HEK293 (cell line): ENCODE results near the gene HEMK1.

Experiments used
- ATF2 ChIP-seq: fragments of 450-650 bp; formaldehyde crosslinking; IDR thresholded peaks from 2 replicates; pipeline ENCODE4 v1.5.1; 2016; ENCODE audit warnings: missing biosample characterization, missing genetic modification characterization, low read depth
- CTCF ChIP-seq: fragments of 450-650 bp; formaldehyde crosslinking; IDR thresholded peaks from 2 replicates; pipeline ENCODE4 v1.5.1; 2016; ENCODE audit warnings: missing biosample characterization, missing genetic modification characterization
- INSM2 ChIP-seq: fragments of 450-650 bp; formaldehyde crosslinking; IDR thresholded peaks from 2 replicates; pipeline ENCODE4 v1.5.1; 2016; ENCODE audit warnings: missing biosample characterization, missing genetic modification characterization
- OSR2 ChIP-seq: fragments of 450-650 bp; formaldehyde crosslinking; IDR thresholded peaks from 2 replicates; pipeline ENCODE4 v1.5.1; 2016; ENCODE audit warnings: missing biosample characterization, missing genetic modification characterization
- SCRT2 ChIP-seq: fragments of 450-650 bp; formaldehyde crosslinking; IDR thresholded peaks from 2 replicates; pipeline ENCODE4 v1.5.1; 2016; ENCODE audit warnings: missing biosample characterization, missing genetic modification characterization
- TCF7L2 ChIP-seq: IDR thresholded peaks from 2 replicates; pipeline ENCODE4 v1.6.1; 2011; ENCODE audit warnings: low read depth, mild to moderate bottlenecking, inconsistent platforms, low read length, moderate library complexity, borderline replicate concordance
- TSHZ1 ChIP-seq: fragments of 450-650 bp; formaldehyde crosslinking; IDR thresholded peaks from 2 replicates; pipeline ENCODE4 v1.5.1; 2016; ENCODE audit warnings: missing biosample characterization, missing genetic modification characterization, borderline replicate concordance
- ZBTB20 ChIP-seq: fragments of 450-650 bp; formaldehyde crosslinking; IDR thresholded peaks from 2 replicates; pipeline ENCODE4 v1.5.1; 2016; ENCODE audit warnings: missing biosample characterization, missing genetic modification characterization
- ZBTB21 ChIP-seq: fragments of 450-650 bp; formaldehyde crosslinking; IDR thresholded peaks from 2 replicates; pipeline ENCODE4 v1.5.1; 2017; ENCODE audit warnings: missing biosample characterization, missing genetic modification characterization
- ZNF16 ChIP-seq: fragments of 450-650 bp; formaldehyde crosslinking; IDR thresholded peaks from 2 replicates; pipeline ENCODE4 v1.5.1; 2016; ENCODE audit warnings: low read depth, missing biosample characterization, missing genetic modification characterization
- ZNF18 ChIP-seq: fragments of 450-650 bp; formaldehyde crosslinking; IDR thresholded peaks from 2 replicates; pipeline ENCODE4 v1.5.1; 2016; ENCODE audit warnings: missing biosample characterization, missing genetic modification characterization
- ZNF223 ChIP-seq: fragments of 450-650 bp; formaldehyde crosslinking; IDR thresholded peaks from 2 replicates; pipeline ENCODE4 v1.5.1; 2016; ENCODE audit warnings: missing biosample characterization, missing genetic modification characterization
- ZNF423 ChIP-seq: fragments of 450-650 bp; formaldehyde crosslinking; IDR thresholded peaks from 2 replicates; pipeline ENCODE4 v1.5.1; 2016; ENCODE audit warnings: missing biosample characterization, missing genetic modification characterization
- ZNF514 ChIP-seq: fragments of 450-650 bp; formaldehyde crosslinking; IDR thresholded peaks from 2 replicates; pipeline ENCODE4 v1.5.1; 2016; ENCODE audit warnings: missing biosample characterization, missing genetic modification characterization
- ZNF768 ChIP-seq: fragments of 450-650 bp; formaldehyde crosslinking; IDR thresholded peaks from 2 replicates; pipeline ENCODE4 v1.5.1; 2018; ENCODE audit warnings: missing biosample characterization, mild to moderate bottlenecking, missing genetic modification characterization
- TF ChIP-seq, protein P1 (sequence below): fragments of 450-650 bp; formaldehyde crosslinking; IDR thresholded peaks from 2 replicates; pipeline ENCODE4 v1.5.1; 2016; ENCODE audit warnings: missing biosample characterization, missing genetic modification characterization
- TF ChIP-seq, protein P2 (sequence below): fragments of 450-650 bp; formaldehyde crosslinking; IDR thresholded peaks from 2 replicates; pipeline ENCODE4 v1.5.1; 2016; ENCODE audit warnings: missing biosample characterization, missing genetic modification characterization
- TF ChIP-seq, protein P3 (sequence below): fragments of 450-650 bp; IDR thresholded peaks from 2 replicates; pipeline ENCODE4 v1.5.1; 2018; ENCODE audit warnings: missing biosample characterization, missing genetic modification characterization

The HEMK1 gene

GRCh38 chr3:50568947-50569749 lies at the start of gene HEMK1 (continued):
- peak; percentile 62; the same call in 1 of the 2 replicates for TF ChIP-seq ZBTB20
- TF ChIP-seq ZNF18 (tag by site-specific recombination) = 0 out of 2 replicates have a peak, but pooled peaks have one; percentile 36
- 0 out of 2 replicates have a peak, but pooled peaks have one; percentile 11 for TF ChIP-seq SCRT2
- TF ChIP-seq ZNF768 (tag by site-specific recombination) = no peak
- TF ChIP-seq ZBTB21 = peak; percentile 63; the same call in 1 of the 2 replicates
- TF ChIP-seq INSM2 (tag by site-specific recombination) = peak; percentile 81; the same call in 1 of the 2 replicates
- TF ChIP-seq TCF7L2 = no peak
- no peak for TF ChIP-seq ZNF223 (tag by site-specific recombination)
- TF ChIP-seq, protein P1, sequence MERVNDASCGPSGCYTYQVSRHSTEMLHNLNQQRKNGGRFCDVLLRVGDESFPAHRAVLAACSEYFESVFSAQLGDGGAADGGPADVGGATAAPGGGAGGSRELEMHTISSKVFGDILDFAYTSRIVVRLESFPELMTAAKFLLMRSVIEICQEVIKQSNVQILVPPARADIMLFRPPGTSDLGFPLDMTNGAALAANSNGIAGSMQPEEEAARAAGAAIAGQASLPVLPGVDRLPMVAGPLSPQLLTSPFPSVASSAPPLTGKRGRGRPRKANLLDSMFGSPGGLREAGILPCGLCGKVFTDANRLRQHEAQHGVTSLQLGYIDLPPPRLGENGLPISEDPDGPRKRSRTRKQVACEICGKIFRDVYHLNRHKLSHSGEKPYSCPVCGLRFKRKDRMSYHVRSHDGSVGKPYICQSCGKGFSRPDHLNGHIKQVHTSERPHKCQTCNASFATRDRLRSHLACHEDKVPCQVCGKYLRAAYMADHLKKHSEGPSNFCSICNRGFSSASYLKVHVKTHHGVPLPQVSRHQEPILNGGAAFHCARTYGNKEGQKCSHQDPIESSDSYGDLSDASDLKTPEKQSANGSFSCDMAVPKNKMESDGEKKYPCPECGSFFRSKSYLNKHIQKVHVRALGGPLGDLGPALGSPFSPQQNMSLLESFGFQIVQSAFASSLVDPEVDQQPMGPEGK = no peak; the same call in none of the 2 replicates
- no peak for TF ChIP-seq OSR2 (tag by site-specific recombination)
- no peak for TF ChIP-seq ZNF514 (tag by site-specific recombination)
- no peak for TF ChIP-seq TSHZ1
- TF ChIP-seq, protein P2, sequence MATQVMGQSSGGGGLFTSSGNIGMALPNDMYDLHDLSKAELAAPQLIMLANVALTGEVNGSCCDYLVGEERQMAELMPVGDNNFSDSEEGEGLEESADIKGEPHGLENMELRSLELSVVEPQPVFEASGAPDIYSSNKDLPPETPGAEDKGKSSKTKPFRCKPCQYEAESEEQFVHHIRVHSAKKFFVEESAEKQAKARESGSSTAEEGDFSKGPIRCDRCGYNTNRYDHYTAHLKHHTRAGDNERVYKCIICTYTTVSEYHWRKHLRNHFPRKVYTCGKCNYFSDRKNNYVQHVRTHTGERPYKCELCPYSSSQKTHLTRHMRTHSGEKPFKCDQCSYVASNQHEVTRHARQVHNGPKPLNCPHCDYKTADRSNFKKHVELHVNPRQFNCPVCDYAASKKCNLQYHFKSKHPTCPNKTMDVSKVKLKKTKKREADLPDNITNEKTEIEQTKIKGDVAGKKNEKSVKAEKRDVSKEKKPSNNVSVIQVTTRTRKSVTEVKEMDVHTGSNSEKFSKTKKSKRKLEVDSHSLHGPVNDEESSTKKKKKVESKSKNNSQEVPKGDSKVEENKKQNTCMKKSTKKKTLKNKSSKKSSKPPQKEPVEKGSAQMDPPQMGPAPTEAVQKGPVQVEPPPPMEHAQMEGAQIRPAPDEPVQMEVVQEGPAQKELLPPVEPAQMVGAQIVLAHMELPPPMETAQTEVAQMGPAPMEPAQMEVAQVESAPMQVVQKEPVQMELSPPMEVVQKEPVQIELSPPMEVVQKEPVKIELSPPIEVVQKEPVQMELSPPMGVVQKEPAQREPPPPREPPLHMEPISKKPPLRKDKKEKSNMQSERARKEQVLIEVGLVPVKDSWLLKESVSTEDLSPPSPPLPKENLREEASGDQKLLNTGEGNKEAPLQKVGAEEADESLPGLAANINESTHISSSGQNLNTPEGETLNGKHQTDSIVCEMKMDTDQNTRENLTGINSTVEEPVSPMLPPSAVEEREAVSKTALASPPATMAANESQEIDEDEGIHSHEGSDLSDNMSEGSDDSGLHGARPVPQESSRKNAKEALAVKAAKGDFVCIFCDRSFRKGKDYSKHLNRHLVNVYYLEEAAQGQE = no peak
- no peak for TF ChIP-seq ZNF16 (tag by site-specific recombination)
- TF ChIP-seq ATF2 = no peak
- TF ChIP-seq ZNF423 = no peak
- TF ChIP-seq CTCF = no peak
- TF ChIP-seq, protein P3, sequence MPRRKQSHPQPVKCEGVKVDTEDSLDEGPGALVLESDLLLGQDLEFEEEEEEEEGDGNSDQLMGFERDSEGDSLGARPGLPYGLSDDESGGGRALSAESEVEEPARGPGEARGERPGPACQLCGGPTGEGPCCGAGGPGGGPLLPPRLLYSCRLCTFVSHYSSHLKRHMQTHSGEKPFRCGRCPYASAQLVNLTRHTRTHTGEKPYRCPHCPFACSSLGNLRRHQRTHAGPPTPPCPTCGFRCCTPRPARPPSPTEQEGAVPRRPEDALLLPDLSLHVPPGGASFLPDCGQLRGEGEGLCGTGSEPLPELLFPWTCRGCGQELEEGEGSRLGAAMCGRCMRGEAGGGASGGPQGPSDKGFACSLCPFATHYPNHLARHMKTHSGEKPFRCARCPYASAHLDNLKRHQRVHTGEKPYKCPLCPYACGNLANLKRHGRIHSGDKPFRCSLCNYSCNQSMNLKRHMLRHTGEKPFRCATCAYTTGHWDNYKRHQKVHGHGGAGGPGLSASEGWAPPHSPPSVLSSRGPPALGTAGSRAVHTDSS (tag by site-specific recombination) = 0 out of 2 replicates have a peak, but pooled peaks have one; percentile 13
